Skin epidermis (tissue), 12 donors: ENCODE data around the gene CD44.

ENCODE experiments used
- H3K27ac ChIP-seq, 21 experiments: fragments of 200-600 bp; sonication (generic) in 11 of 21; one replicate each; pipeline ENCODE4 v1.5.0; 2020; ENCODE audit warnings: mild to moderate bottlenecking in 3 of 21, inconsistent platforms in 2 of 21, moderate library complexity in 2 of 21
- H3K4me3 ChIP-seq, 7 experiments: fragments of 200-600 bp; sonication (generic) in 2 of 7; one replicate each; pipeline ENCODE4 v1.5.0; 2020; ENCODE audit warnings: inconsistent platforms in 2 of 7, mild to moderate bottlenecking in 2 of 7, moderate library complexity in 1 of 7

CD44 gene

DNA sequence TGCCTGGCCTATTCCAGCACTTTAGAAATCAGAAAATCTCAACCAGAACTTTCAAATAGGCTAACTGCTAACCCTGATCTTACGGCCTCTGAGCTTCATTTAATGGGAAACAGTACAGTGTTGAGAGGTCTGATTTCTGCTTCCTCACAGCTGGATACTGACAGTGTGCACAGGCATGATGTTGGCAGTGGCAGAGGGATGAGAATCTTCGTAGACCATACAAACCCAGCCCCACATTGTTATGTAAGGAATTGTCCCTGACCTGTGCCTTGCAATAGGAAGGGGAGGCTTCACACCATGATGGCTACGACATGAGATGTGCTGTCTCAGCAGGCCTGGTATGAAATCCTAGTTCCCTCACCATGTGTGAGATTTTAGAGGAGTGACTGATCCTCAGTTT is 49.0 kb downstream of the CD44 start:
- H3K27ac ChIP-seq: peak overlapping the region in 3 of 21 experiments; percentile 16 to 40 (median 39)
- no peak overlapping the region for H3K4me3 ChIP-seq

DNA sequence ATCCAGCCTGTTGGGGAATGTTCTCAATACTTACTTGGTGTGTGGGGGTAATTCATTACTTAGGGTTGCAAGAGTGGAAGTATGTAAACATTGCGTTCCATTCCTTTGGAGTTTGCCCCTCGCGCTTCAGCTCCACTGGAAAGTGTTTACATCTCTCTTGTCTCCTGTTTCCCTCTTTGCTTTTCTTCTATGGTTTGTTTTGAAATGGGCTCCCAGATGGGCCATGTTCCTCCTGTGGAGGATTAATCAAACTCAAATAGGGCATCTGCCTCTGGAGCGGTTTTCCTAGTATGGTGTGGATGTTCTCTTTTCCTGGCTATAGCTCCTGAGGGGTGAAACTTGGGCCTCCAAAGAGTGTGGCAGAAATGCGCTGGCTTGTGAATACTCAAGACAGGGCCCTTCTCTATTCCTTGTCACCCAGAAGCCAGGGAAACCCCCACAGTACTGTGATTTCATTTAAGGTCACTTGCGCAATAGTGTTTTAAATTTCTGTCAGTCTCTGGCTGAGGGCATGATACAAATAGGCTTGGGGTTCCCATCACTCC is 51.9 kb downstream of the CD44 start:
- peak overlapping the region in 7 of 21 experiments; percentile 7 to 66 (median 44) for H3K27ac ChIP-seq

DNA sequence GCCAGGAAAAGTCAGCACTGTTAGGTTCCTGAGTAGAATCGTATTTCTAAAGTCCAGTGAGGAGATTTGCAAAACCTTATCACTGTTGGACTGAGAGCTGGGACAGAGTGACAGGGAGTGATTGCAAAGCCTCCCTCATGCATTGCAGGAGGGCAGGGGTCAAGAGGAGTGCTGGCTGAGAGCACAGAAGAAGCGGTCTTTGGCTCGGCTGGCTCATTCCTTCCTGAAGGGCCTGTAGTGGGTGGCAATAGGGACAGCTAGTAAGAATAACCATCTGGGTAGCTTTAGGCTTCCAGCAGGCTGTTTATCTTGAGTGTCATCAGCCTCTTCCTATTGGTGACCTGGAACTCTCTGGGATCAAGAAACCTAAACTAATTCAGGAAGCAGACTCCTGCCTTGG is 53.4 kb downstream of the CD44 start:
- Histone ChIP-seq H3K27ac (peak overlapping the region in 9 of 21 experiments; percentile 2 to 66 (median 14)), H3K4me3 (no peak overlapping the region)

More for the DNA sequence above, 51.9 kb downstream of the CD44 start:
- no peak overlapping the region for H3K4me3 ChIP-seq

DNA sequence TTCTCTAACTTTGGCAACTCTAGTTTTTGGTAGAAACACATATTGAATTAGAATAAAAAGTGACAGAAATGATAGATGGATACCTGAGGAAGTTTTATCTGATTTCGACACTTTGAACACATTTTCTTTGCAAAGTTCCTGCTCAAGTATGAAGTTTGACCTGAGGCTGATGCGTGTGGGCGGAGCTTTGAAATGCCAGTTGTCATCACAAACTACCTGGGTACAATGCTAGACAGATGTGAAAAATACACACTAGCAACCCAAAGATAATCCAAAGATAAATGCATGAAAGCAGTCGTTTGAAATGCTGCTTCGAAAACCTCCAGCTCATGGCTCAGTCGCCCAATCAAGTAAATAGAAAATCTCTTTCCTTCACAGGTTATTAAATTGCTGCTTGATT is 54.8 kb downstream of the CD44 start:
- Histone ChIP-seq H3K4me3 (no peak overlapping the region), H3K27ac (no peak overlapping the region)

DNA sequence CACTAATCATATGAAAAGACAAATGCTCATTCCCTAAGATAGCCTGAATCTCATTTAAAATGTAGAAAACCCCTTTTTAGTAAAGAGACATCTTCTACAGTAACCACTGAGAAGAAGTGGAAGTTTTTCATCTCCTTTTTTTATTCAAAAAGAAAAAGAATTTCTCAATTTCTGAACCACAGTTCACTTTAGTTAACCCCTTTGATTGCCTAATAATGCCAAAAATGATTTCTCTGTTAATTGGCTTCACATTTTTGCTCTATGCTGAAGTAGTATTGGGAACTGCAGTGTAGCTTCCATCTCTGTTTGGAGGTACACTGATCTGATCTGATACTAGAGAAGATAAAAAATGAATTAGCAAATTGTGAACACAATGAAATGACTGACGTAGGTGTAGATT is 58.3 kb downstream of the CD44 start:
- no peak overlapping the region for H3K27ac ChIP-seq

DNA sequence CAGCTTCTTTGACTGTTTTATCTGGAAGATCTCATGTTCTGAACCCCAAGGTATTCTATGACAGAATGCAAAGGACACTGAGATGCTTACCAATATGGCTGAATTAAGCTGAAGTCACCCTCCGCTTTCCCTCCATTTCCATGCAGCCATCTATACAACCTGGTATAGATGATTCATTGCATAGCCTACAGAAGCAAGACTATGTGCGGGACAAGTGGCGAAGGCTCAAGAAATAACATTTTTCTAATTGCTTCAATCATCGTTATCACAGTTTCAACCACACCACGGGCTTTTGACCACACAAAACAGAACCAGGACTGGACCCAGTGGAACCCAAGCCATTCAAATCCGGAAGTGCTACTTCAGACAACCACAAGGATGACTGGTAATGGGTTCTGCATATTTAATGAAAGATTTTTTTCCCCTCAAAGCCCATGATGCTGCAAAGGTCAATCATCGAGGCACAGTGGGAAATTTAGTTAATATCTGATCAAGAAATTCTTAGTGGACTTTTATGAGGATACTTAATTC is 61.9 kb downstream of the CD44 start:
- no peak overlapping the region for H3K4me3 ChIP-seq
- no peak overlapping the region for H3K27ac ChIP-seq

More for the DNA sequence above, 58.3 kb downstream of the CD44 start:
- no peak overlapping the region for H3K4me3 ChIP-seq

DNA sequence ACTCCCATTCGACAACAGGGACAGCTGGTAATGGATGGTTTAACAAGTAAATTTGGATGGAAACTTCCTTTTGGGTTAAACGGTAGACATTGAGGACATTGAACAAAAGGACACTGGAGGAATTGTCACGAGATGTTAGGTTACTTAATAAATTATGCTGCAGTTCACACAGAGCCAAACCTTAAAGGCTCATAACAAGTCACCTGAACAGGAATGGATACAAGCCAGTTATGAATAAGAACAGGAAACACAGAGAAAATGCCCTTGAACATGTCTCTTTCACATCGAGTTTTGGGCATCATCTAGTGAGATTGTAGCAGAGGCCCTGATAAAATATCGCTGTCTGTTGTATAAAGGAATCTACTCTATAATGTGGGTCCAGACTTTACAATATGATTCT is 65.6 kb downstream of the CD44 start:
- H3K27ac ChIP-seq: peak overlapping the region in 2 of 21 experiments; percentile 3 to 28
- H3K4me3 ChIP-seq: no peak overlapping the region

DNA sequence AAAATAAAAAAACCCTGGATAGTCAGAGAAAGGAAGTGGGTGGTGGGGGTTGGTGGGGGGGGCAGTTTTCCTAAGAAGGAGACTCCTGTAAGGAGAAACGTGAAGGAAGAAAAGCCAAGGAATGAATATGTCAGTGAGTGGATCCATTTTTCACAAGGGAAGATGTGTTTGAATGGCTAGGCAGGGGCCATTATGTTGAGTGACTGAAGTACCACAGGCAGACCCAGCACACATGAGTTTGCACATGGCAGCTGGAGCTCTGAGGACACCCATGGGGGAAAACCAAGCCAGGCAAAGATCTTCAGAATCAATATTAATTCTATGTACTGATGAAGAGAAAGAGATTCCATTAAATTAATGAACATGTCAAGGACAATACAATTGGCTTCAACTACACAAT is 67.6 kb downstream of the CD44 start:
- Histone ChIP-seq H3K4me3 (no peak overlapping the region), H3K27ac (peak overlapping the region in 1 of 21 experiments; percentile 25)

DNA sequence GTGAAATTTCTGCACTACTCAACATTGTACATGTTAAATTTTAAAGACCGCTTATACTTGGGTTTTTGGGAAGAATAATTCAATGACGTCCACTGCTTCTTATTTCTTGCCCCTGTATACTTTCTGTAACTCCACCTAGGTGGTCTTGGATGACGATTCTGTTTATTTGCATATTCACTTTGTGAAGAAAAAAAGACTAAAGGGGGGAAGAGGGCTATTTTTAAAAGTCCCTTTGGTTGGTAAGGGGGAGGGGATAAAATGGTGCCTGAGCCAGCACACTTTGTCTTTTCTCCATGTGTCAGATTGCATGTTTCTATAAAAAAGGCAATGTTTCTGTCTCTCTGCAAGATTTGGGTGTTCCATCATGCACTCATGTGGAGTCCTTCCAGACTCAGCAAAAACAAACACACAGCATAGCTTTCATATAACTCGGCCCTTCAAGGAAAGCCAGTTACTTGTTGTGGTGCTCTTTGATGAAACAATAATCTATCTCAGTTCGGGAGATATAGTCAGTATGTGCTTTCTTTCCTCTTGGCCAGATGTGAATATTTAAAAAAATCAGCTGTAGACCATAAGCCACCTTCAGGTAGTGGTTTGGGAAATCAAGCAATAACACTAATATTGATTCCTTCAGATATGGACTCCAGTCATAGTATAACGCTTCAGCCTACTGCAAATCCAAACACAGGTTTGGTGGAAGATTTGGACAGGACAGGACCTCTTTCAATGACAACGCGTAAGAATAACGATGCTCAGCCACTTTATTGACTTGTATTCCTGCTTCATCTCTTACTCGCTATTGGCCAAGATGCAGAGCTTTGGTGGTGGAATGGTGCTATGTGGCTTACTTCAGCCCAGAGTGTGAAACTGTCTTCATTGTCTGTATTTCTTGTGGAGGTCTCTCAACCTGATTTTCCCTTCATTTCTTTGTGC is 68.8 kb downstream of the CD44 start:
- Histone ChIP-seq H3K4me3 (no peak overlapping the region), H3K27ac (peak overlapping the region in 1 of 21 experiments; percentile 25)

DNA sequence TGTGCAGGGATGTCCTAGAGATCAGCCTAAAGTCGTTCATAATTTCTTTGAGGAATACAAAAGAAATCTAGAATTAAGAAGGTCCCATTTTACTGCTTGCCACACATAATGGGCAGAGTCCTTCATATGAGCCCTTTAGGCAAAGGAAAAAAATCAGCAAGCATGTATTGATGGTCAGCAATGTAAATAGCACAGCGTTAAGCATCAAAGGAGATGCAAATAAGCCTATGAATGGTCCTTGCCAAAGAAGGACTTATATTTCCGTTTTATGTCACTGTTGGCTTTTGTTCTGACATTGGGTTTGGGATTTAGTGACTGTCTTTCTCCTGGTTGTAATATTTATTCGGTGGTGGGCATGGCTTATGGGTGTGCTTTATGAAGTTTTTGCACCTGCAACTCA is 69.8 kb downstream of the CD44 start:
- no peak overlapping the region for H3K27ac ChIP-seq

DNA sequence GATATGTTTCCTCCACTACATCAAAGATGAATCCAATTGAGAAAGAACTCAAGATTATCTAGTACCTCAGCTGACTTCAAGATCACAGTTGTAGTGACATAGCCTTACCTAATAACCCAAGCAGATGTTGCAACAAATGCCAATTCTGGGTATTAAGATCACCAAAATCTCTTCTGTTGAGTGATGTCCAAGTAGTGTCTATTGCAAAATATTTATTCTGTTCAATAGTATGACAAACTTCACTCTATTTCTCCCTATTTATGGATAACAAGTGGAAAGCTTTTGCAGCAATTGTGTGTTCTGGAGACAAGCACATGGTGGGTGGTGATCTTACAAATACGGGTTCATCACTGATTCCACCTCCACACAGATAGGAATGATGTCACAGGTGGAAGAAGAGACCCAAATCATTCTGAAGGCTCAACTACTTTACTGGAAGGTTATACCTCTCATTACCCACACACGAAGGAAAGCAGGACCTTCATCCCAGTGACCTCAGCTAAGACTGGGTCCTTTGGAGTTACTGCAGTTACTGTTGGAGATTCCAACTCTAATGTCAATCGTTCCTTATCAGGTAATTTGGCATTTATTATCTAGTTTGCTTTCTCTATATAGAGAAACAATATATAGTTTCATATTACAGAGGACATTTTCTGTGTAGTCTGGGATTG is 72.0 kb downstream of the CD44 start:
- H3K4me3 ChIP-seq: no peak overlapping the region
- peak overlapping the region in 5 of 21 experiments; percentile 2 to 74 (median 59) for H3K27ac ChIP-seq

More for the DNA sequence above, 69.8 kb downstream of the CD44 start:
- no peak overlapping the region for H3K4me3 ChIP-seq

DNA sequence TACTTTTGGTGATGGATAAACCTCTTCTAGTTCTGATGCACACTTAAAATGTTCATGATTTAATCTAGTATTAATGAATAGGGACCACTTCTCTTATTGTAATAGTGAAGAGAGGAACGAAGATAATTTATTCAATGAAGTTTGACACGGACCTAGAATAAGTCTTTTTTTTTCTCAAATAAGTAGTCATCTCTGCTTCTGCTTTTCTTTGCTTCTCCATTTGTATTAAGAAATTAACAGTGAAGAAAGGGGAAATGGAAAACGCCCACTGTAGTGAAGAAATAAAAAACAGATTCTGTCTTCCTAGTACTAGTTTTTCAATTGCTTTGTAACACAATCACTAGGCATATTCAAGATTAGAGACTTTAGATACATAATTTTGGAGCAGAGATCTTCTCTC is 73.0 kb downstream of the CD44 start:
- Histone ChIP-seq H3K27ac (peak overlapping the region in 20 of 21 experiments; percentile 31 to 81 (median 66)), H3K4me3 (no peak overlapping the region)

DNA sequence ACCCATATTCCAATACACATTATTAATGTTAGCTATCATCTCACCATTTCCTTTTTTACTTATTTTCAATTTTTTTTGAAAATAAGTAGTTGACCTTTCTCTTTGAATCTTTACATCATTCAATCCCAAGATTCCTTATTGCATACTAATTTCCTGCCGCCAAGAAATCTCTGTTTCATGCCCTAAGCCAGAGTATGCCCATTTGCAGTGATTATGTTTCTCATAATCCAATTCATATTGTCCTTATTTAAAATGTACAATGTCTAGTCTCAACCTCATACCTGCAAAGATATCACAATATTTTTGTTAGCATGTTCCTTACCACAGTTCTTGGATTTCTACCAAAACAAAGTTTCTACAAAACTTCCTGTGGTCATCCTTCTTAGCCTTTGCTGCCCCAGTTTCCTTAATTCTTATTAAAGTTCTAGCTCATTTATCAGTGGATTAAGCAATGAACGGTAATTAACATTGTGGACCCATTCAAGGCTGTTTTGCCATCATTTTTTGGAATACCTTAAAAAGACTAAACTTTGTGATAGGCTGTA is 75.3 kb downstream of the CD44 start:
- Histone ChIP-seq H3K4me3 (no peak overlapping the region), H3K27ac (peak overlapping the region in 13 of 21 experiments; percentile 2 to 79 (median 35))

DNA sequence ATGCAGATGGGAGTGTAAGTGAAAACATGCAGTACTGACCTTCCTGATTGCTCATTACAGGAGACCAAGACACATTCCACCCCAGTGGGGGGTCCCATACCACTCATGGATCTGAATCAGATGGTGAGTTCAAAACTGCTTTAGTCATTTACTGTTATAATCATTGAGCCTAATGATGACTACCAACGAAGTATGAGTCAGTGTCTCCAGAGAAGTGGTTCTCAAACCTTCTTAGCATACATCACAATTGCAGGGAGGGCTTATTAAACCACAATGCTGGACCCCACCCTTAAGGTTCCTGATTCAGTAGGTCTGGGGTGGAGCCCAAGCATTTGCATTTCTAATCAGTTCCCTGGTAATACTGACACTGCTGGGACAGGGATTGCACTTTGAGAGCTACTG is 75.8 kb downstream of the CD44 start:
- Histone ChIP-seq H3K4me3 (no peak overlapping the region), H3K27ac (peak overlapping the region in 17 of 21 experiments; percentile 2 to 77 (median 35))

DNA sequence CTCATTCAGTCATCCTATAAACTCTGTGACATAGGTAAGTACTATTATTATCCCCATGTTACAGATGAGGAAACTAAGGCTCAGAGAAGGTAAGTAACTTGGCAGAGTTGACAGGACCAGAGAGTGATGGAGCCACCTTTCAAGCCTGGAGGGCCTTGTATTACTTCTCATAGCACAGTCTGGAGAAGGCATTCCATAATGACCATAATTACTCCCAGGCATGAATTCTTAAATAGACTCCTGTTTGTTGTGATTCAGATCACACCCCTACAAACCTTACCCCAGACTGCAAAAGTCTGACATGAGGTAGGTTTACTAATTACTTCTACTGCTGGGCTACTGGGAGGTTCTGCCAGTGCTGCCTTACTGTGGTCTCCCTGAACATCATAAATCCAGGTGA is 77.0 kb downstream of the CD44 start:
- Histone ChIP-seq H3K4me3 (no peak overlapping the region), H3K27ac (peak overlapping the region in 17 of 21 experiments; percentile 19 to 77 (median 52))

DNA sequence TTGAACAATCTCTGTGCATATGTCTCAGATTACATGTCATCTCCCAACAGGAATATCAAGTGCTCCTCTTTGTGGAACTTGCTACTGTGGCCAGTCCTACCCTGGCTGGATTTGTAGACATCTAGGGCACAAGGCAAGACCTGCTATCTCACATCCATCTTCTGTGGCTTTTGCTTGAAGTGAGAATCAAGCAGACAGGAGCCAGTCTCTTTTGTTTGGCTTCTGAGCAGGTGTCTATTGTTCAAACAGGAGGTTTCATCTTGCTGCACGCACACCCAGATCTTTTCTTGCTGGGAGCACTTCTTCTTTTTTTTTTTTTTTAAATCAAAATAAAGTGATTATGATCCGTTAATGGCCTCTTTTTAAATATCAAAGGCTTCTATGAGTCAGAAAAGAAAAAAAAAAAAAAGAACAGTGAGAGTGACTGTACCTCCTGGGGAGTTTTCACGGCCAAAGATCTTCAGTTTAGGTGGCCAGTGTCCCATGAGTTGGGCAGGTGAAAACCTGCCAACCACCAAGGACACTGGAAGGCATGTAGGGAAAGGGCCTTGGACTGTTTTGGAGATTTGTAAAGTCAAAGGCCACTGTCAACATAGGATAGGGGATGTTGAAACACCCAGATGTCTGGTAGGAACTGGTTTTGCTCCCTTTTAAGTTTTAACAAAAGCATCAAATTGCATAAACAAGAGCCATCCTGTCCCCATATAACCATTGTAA is 78.1 kb downstream of the CD44 start:
- Histone ChIP-seq H3K27ac (peak overlapping the region in 17 of 21 experiments; percentile 3 to 77 (median 53)), H3K4me3 (no peak overlapping the region)

DNA sequence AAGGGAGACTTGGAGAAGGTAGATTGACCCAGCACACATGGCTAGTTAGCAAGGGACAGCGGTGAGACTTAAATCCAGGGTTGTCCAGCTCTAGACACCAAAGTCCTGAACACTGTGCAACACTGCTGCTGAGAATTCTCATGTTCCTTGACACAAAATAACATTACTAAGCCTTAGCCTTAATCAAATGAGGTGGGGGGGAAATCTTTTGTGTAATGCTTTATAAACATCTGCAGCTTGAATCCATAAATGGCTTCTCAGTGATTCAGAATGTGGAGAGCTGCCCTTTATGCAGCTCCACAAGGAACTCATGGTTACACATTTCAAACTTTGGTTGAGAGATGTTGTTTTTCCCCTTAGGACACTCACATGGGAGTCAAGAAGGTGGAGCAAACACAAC is 80.0 kb downstream of the CD44 start:
- no peak overlapping the region for H3K4me3 ChIP-seq
- peak overlapping the region in 10 of 21 experiments; percentile 11 to 77 (median 42) for H3K27ac ChIP-seq

DNA sequence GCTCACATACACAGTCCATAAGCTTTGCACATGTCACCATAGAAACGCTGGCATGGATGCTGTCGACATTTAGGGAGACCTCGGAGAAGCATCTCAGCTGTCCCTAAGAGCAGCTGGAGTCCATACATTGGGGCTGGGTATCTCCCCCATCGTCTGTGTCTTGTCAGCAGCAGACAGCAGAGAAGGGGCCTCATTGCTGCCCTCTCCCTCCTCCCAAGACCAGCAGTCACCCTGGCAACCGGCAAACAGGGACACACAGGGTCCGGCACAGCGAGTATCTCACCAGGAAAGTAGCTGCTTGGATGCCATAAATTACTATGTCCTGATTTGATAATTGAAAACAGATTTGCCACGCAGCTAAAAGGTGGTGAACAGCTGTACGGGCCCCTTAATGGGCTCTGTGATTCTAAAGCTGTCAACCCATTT is 84.4 kb downstream of the CD44 start:
- H3K4me3 ChIP-seq: no peak overlapping the region
- peak overlapping the region in 12 of 21 experiments; percentile 2 to 75 (median 34) for H3K27ac ChIP-seq

DNA sequence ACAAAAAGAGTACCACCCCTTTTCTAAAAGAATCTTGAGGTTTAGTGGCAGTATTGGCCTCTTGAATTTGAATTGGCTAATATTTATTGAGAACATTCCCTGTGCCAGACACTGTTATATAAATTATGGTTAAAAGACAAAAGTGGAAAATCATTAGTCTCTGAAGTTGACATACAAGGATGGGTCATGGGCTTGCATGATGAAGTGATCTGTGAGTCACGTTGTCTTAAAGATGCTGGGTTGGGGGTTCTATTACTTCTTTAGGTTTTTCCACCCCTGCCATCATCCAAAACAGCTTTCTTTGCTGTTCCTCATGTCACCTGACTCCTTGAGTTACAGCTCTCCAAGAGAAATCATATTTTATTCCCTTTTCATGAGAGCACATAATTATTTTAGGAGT is 85.0 kb downstream of the CD44 start:
- Histone ChIP-seq H3K27ac (peak overlapping the region in 9 of 21 experiments; percentile 2 to 75 (median 21)), H3K4me3 (no peak overlapping the region)
